ENCODE data around the gene GPR146.

- TF ChIP-seq POLR2A (IDR thresholded peaks at IDR 0.05; ENCODE audit: low read depth, low read length) (no peak), POLR2AphosphoS5 (IDR thresholded peaks at IDR 0.05; ENCODE audit: low read depth, low read length) (no peak), TAF1 (IDR thresholded peaks at IDR 0.05; ENCODE audit: low read depth, low read length) (no peak), SPI1 (IDR thresholded peaks at IDR 0.05; ENCODE audit: low read depth, low read length) (no peak), POU2F2 (IDR thresholded peaks at IDR 0.05; ENCODE audit: low read depth, low read length) (no peak), PAX5 (IDR thresholded peaks at IDR 0.05; ENCODE audit: insufficient read depth, low read length, severe bottlenecking) (no peak)
These were observed 23.7 kb downstream of the GPR146 start for GRCh38 chr7:1068013-1068412.

All from GM12891 (cell line).